ENCODE results near the gene SLIT3.

SLIT3 gene

GRCh38 chr5:169011009-169011408 lies 289.9 kb downstream of the SLIT3 start:
- in situ Hi-C loops (cut with MboI; ENCODE audit: low sequenced_read_pairs) = no loop called here

GRCh38 chr5:169009123-169009522 lies 291.8 kb downstream of the SLIT3 start:
- in situ Hi-C loops (cut with MboI; ENCODE audit: low sequenced_read_pairs) = no loop called here

- in situ Hi-C loops (cut with MboI; ENCODE audit: low sequenced_read_pairs) = no loop called here
Measured at GRCh38 chr5:169006842-169007790, 293.8 kb downstream of the SLIT3 start.

GRCh38 chr5:169004551-169004950 lies 296.4 kb downstream of the SLIT3 start:
- in situ Hi-C loops (cut with MboI; ENCODE audit: low sequenced_read_pairs) = no loop called here

- in situ Hi-C loops (cut with MboI; ENCODE audit: low sequenced_read_pairs) = no loop called here
Measured at GRCh38 chr5:169003721-169004541, 297.0 kb downstream of the SLIT3 start.

- in situ Hi-C loops (cut with MboI; ENCODE audit: low sequenced_read_pairs) = no loop called here
Measured at GRCh38 chr5:169002953-169003555, 297.9 kb downstream of the SLIT3 start.

GRCh38 chr5:169001394-169001793 lies 299.5 kb downstream of the SLIT3 start:
- in situ Hi-C loops (cut with MboI; ENCODE audit: low sequenced_read_pairs) = no loop called here

- in situ Hi-C loops (cut with MboI; ENCODE audit: low sequenced_read_pairs) = no loop called here
Measured at GRCh38 chr5:168995024-168995423, 305.9 kb downstream of the SLIT3 start.

GRCh38 chr5:168992687-168993086 lies 308.3 kb downstream of the SLIT3 start:
- in situ Hi-C loops (cut with MboI; ENCODE audit: low sequenced_read_pairs) = no loop called here

GRCh38 chr5:168992016-168992415 lies 308.9 kb downstream of the SLIT3 start:
- in situ Hi-C loops (cut with MboI; ENCODE audit: low sequenced_read_pairs) = no loop called here

- in situ Hi-C loops (cut with MboI; ENCODE audit: low sequenced_read_pairs) = no loop called here
Measured at GRCh38 chr5:168991311-168991710, 309.6 kb downstream of the SLIT3 start.

- in situ Hi-C loops (cut with MboI; ENCODE audit: low sequenced_read_pairs) = no loop called here
Measured at GRCh38 chr5:168990679-168991078, 310.3 kb downstream of the SLIT3 start.

GRCh38 chr5:168989731-168990505 lies 311.0 kb downstream of the SLIT3 start:
- in situ Hi-C loops (cut with MboI; ENCODE audit: low sequenced_read_pairs) = no loop called here

GRCh38 chr5:168988699-168989098 lies 312.2 kb downstream of the SLIT3 start:
- in situ Hi-C loops (cut with MboI; ENCODE audit: low sequenced_read_pairs) = no loop called here

- in situ Hi-C loops (cut with MboI; ENCODE audit: low sequenced_read_pairs) = no loop called here
Measured at GRCh38 chr5:168987543-168988300, 313.2 kb downstream of the SLIT3 start.

GRCh38 chr5:168985454-168985853 lies 315.5 kb downstream of the SLIT3 start:
- in situ Hi-C loops (cut with MboI; ENCODE audit: low sequenced_read_pairs) = no loop called here

- in situ Hi-C loops (cut with MboI; ENCODE audit: low sequenced_read_pairs) = no loop called here
Measured at GRCh38 chr5:168984135-168984675, 316.7 kb downstream of the SLIT3 start.

- in situ Hi-C loops (cut with MboI; ENCODE audit: low sequenced_read_pairs) = no loop called here
Measured at GRCh38 chr5:168979135-168979534, 321.8 kb downstream of the SLIT3 start.

GRCh38 chr5:168978500-168978899 lies 322.4 kb downstream of the SLIT3 start:
- in situ Hi-C loops (cut with MboI; ENCODE audit: low sequenced_read_pairs) = no loop called here

GRCh38 chr5:168978015-168978414 lies 322.9 kb downstream of the SLIT3 start:
- in situ Hi-C loops (cut with MboI; ENCODE audit: low sequenced_read_pairs) = no loop called here
